Neural progenitor cell (in vitro differentiated cells): ENCODE data around the gene SPTBN1. TPM values are rescaled to one million over a fixed set of nuclear protein-coding genes. Genes with fewer than 3 reads are reported as not detected.

Experiments used
- DNase-seq: peaks from one replicate; pipeline ENCODE4 v3.0.0-alpha.2; 2016; ENCODE audit warnings: low spot score
- H2AFZ ChIP-seq: fragments of 200-600 bp; sonication (generic); replicated peaks from 2 replicates; pipeline ENCODE4 v1.6.1; 2016; ENCODE audit warnings: antibody characterized with exemption
- H3F3A ChIP-seq: fragments of 200-600 bp; sonication (generic); 2 replicates; pipeline ENCODE4 v1.6.1; 2016; ENCODE audit warnings: antibody characterized with exemption, low read depth
- H3K27ac ChIP-seq: fragments of 200-600 bp; sonication (generic); 2 replicates; pipeline ENCODE4 v1.5.1; 2016; ENCODE audit warnings: mild to moderate bottlenecking
- H3K27me3 ChIP-seq: fragments of 200-600 bp; sonication (generic); 2 replicates; pipeline ENCODE4 v1.6.1; 2016; ENCODE audit warnings: mild to moderate bottlenecking, moderate library complexity
- H3K36me3 ChIP-seq: fragments of 200-600 bp; sonication (generic); 2 replicates; pipeline ENCODE4 v1.5.1; 2016
- H3K4me1 ChIP-seq: fragments of 200-600 bp; sonication (generic); 2 replicates; pipeline ENCODE4 v1.6.1; 2016; ENCODE audit warnings: mixed run types
- H3K4me2 ChIP-seq: fragments of 200-600 bp; sonication (generic); 2 replicates; pipeline ENCODE4 v1.6.1; 2016
- H3K4me3 ChIP-seq: fragments of 200-600 bp; sonication (generic); 2 replicates; pipeline ENCODE4 v1.5.1; 2016
- H3K79me2 ChIP-seq: fragments of 200-600 bp; sonication (generic); 2 replicates; pipeline ENCODE4 v1.6.1; 2016; ENCODE audit warnings: low read depth
- H3K9ac ChIP-seq: fragments of 200-600 bp; sonication (generic); 2 replicates; pipeline ENCODE4 v1.6.1; 2016
- H3K9me3 ChIP-seq: fragments of 200-600 bp; sonication (generic); 2 replicates; pipeline ENCODE4 v1.5.1; 2016; ENCODE audit warnings: low read depth
- H4K20me1 ChIP-seq: fragments of 200-600 bp; sonication (generic); 2 replicates; pipeline ENCODE4 v1.6.1; 2016; ENCODE audit warnings: low read depth
- H3K27ac Mint-ChIP-seq: 3 replicates; pipeline ENCODE4 v1.8.0; 2021; ENCODE audit warnings: mixed read lengths
- H3K27me3 Mint-ChIP-seq: 2 replicates; pipeline ENCODE4 v1.8.0; 2022; ENCODE audit warnings: low read depth, mild to moderate bottlenecking, inconsistent platforms, moderate library complexity, mixed read lengths; ENCODE audit not compliant: insufficient read depth
- H3K36me3 Mint-ChIP-seq: 3 replicates; pipeline ENCODE4 v1.8.0; 2021; ENCODE audit warnings: mixed read lengths
- H3K4me1 Mint-ChIP-seq: 3 replicates; pipeline ENCODE4 v1.8.0; 2021; ENCODE audit warnings: mixed read lengths
- H3K4me3 Mint-ChIP-seq: 3 replicates; pipeline ENCODE4 v1.8.0; 2021; ENCODE audit warnings: mild to moderate bottlenecking, moderate library complexity, mixed read lengths
- H3K9me3 Mint-ChIP-seq: 3 replicates; pipeline ENCODE4 v1.8.0; 2020; ENCODE audit warnings: mixed read lengths
- EZH2 ChIP-seq: fragments of 200-600 bp; sonication (generic); IDR thresholded peaks from 2 replicates; pipeline ENCODE4 v1.6.1; 2017; ENCODE audit warnings: antibody characterized with exemption, mild to moderate bottlenecking, moderate library complexity
- EZH2phosphoT487 ChIP-seq: fragments of 200-600 bp; sonication (generic); IDR thresholded peaks from 2 replicates; pipeline ENCODE4 v1.6.1; 2017; ENCODE audit warnings: antibody characterized with exemption
- total RNA-seq: library from RNA; depleted of rRNA; stranded (reverse); fragments of >200 nt; gene quantifications from 2 replicates; pipeline ENCODE4 v1.2.3, GENCODE V29; 2015; ENCODE audit warnings: low replicate concordance
- TF ChIP-seq, protein P1 (sequence below): fragments of 200-600 bp; sonication (generic); IDR thresholded peaks from 2 replicates; pipeline ENCODE4 v1.5.1; 2017; ENCODE audit warnings: antibody characterized with exemption, mild to moderate bottlenecking

Gene SPTBN1
- total RNA-seq, 1 donor from 2014 or later: 94.2 TPM

DNA sequence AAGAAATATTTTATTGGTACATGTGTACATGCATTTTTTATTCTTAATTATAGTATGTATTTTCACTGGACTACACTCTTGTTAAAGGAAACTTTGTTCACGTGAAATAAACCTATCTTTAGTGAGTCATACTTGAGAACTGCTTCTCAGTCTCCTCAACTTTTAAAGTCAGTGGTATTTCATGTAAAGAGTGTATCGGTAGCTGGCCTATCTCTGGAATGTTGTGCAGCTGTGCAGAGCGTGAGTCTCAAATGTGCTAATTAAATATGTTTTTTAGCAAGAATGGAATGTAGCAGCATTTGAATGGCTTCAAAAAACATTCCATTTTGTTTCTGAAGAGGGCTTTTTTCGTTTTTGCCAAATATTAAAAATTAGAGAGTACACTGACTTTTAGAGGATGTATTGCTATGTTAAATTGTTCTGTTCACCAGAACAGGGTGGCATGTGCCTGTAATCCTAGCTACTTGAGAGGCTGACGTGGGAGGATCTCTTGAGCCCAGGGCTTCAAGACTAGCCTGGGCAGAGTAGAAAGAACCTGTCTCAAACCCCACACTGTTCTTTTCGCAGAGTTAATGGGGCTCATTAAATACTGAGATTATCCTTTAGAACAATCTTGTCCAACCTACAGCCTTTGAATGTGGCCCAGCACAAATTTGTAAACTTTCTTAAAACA, 14.3 kb downstream of the SPTBN1 start:
- H3K36me3 Mint-ChIP-seq: peaks cover 3% of the 10 kb centered on the region
- H3K4me3 ChIP-seq: no peak overlapping the region
- no peaks in the 10 kb centered on the region for H3K9me3 Mint-ChIP-seq
- no peak overlapping the region for H3K27ac ChIP-seq
- no peaks in the 10 kb centered on the region for H3K79me2 ChIP-seq
- no peaks in the 10 kb centered on the region for H3K27me3 ChIP-seq
- H3K4me3 Mint-ChIP-seq: no peak overlapping the region
- H3K4me1 Mint-ChIP-seq: peaks cover 16% of the 10 kb centered on the region
- TF ChIP-seq EZH2: no peak
- TF ChIP-seq, protein P1, sequence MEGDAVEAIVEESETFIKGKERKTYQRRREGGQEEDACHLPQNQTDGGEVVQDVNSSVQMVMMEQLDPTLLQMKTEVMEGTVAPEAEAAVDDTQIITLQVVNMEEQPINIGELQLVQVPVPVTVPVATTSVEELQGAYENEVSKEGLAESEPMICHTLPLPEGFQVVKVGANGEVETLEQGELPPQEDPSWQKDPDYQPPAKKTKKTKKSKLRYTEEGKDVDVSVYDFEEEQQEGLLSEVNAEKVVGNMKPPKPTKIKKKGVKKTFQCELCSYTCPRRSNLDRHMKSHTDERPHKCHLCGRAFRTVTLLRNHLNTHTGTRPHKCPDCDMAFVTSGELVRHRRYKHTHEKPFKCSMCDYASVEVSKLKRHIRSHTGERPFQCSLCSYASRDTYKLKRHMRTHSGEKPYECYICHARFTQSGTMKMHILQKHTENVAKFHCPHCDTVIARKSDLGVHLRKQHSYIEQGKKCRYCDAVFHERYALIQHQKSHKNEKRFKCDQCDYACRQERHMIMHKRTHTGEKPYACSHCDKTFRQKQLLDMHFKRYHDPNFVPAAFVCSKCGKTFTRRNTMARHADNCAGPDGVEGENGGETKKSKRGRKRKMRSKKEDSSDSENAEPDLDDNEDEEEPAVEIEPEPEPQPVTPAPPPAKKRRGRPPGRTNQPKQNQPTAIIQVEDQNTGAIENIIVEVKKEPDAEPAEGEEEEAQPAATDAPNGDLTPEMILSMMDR: no peak
- no peak for TF ChIP-seq EZH2phosphoT487
- no peaks in the 10 kb centered on the region for H3F3A ChIP-seq
- peaks cover 14% of the 10 kb centered on the region for H3K4me1 ChIP-seq
- no peak overlapping the region for H2AFZ ChIP-seq
- no peak for DNase-seq
- no peaks in the 10 kb centered on the region for H4K20me1 ChIP-seq
- no peak overlapping the region for H3K4me2 ChIP-seq
- H3K27me3 Mint-ChIP-seq: no peaks in the 10 kb centered on the region
- no peak overlapping the region for H3K27ac Mint-ChIP-seq
- no peak overlapping the region for H3K9ac ChIP-seq
- no peaks in the 10 kb centered on the region for H3K36me3 ChIP-seq
- H3K9me3 ChIP-seq: no peaks in the 10 kb centered on the region

DNA sequence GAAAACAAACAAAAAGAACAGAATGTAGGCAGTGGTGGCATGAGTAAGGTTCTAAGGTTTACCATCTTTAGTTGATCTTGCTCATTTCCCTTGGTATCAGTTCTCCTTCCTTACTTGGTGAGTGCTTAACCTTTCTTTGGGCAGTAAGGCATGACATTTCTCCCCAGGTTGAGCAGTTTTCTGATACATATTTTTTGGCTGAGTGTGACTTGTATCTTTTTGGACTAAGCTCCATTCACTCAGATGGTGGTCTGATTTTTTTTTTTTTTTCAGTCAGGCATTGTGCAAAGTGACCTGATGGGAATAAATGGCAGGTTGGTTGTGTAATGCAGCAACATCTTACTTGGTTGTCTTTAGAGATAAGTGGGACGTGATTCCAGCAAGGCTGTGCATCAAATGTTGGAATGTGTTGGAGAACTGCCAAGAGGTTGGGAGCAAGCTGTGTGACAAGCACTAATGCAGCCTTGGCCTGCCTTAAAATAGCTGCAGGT, 15.1 kb downstream of the SPTBN1 start:
- Mint-ChIP-seq H3K4me1 (peaks cover 16% of the 10 kb centered on the region), H3K4me3 (no peak overlapping the region), H3K9me3 (no peaks in the 10 kb centered on the region), H3K27me3 (no peaks in the 10 kb centered on the region), H3K27ac (no peak overlapping the region), H3K36me3 (peaks cover 3% of the 10 kb centered on the region)
- Histone ChIP-seq H3K4me1 (peaks cover 14% of the 10 kb centered on the region), H4K20me1 (no peaks in the 10 kb centered on the region), H3K9ac (no peak overlapping the region), H3K9me3 (no peaks in the 10 kb centered on the region), H3K36me3 (no peaks in the 10 kb centered on the region), H3F3A (no peaks in the 10 kb centered on the region), H3K27ac (no peak overlapping the region), H3K4me3 (no peak overlapping the region), H3K79me2 (no peaks in the 10 kb centered on the region), H3K27me3 (no peaks in the 10 kb centered on the region), H3K4me2 (no peak overlapping the region), H2AFZ (no peak overlapping the region)
- no peak for DNase-seq
- no peak for TF ChIP-seq EZH2phosphoT487

DNA sequence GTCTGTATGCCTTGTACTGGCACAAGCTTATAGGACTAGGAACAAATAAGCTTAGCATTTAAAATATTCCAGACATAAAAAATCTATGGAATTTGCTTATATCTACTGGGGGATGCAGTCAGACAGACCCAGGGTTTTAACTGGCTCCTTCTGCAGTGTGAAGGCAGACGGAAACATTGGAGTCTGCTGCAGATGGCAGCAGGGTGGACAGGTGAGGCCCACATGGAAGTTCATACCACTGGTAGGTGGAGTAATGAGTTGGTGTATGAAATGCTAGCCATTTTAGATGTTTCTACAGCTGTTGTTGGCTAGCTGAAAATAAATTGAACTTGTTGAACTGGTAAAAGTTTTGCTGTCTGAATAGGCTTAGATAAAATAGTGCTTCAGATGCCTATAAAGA, 17.7 kb downstream of the SPTBN1 start:
- no peaks in the 10 kb centered on the region for H4K20me1 ChIP-seq
- no peaks in the 10 kb centered on the region for H3K36me3 ChIP-seq
- H3K9me3 Mint-ChIP-seq: peaks cover 3% of the 10 kb centered on the region
- H3K9me3 ChIP-seq: no peaks in the 10 kb centered on the region
- H3K27ac Mint-ChIP-seq: no peak overlapping the region
- H3F3A ChIP-seq: no peaks in the 10 kb centered on the region
- H3K4me2 ChIP-seq: no peak overlapping the region
- H3K27ac ChIP-seq: no peak overlapping the region
- H3K4me3 ChIP-seq: no peak overlapping the region
- no peak overlapping the region for H3K9ac ChIP-seq
- no peaks in the 10 kb centered on the region for H3K27me3 Mint-ChIP-seq
- no peaks in the 10 kb centered on the region for H3K36me3 Mint-ChIP-seq
- no peak overlapping the region for H2AFZ ChIP-seq
- no peaks in the 10 kb centered on the region for H3K79me2 ChIP-seq
- H3K4me1 Mint-ChIP-seq: peaks cover 16% of the 10 kb centered on the region
- no peak for DNase-seq
- H3K4me1 ChIP-seq: peaks cover 14% of the 10 kb centered on the region
- no peak overlapping the region for H3K4me3 Mint-ChIP-seq
- H3K27me3 ChIP-seq: no peaks in the 10 kb centered on the region
- TF ChIP-seq, protein P1: no peak

DNA sequence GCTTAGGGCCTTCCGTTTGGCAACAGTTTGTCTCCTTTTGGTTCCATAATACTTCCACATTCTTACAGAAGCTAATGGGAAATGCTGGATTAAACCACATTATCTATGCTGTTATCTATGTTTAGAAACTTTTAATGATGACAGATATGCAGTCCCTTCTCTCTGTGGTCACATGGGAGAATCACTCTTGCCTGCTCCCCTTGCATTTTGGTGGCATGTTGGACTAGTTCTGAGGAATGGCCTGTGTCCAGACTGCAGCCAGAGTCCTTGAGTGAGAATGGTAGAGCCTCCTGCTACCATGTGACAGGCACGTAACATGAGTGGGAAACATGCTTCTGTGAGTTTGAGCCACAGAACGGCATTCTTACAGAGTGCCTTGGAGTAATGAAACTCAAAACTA, 19.2 kb downstream of the SPTBN1 start:
- Histone ChIP-seq H3K4me2 (no peak overlapping the region), H3K9me3 (no peaks in the 10 kb centered on the region), H3K27me3 (no peaks in the 10 kb centered on the region), H3F3A (no peaks in the 10 kb centered on the region), H3K4me1 (peaks cover 7% of the 10 kb centered on the region), H2AFZ (no peak overlapping the region), H3K9ac (no peak overlapping the region), H4K20me1 (no peaks in the 10 kb centered on the region), H3K27ac (no peak overlapping the region), H3K36me3 (no peaks in the 10 kb centered on the region), H3K79me2 (no peaks in the 10 kb centered on the region), H3K4me3 (no peak overlapping the region)
- no peak for TF ChIP-seq EZH2phosphoT487
- no peak for TF ChIP-seq EZH2
- TF ChIP-seq, protein P1: no peak
- Mint-ChIP-seq H3K27me3 (no peaks in the 10 kb centered on the region), H3K36me3 (no peaks in the 10 kb centered on the region), H3K4me1 (peaks cover 12% of the 10 kb centered on the region), H3K9me3 (peaks cover 3% of the 10 kb centered on the region), H3K4me3 (no peak overlapping the region), H3K27ac (no peak overlapping the region)
- no peak for DNase-seq
